ENCODE measurements around the gene IPMK.

DNA sequence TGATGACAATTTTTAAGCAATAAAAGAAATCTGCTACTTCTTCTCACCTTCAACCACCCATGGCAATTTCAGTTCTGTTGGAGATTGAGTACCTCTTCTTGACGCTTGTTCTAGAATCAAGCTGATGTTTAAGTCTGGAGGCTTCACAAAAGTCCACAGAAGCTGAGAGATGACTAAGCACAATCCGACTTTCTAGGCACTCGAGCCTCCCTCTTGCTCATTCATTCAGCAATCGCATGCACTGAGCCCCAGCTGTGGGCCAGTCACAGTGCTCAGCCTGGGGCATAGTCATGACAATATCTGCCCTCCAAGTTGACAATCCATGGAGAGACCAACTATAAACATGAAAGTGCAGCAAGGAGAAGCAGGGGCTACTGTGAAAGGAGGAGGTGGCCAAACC, 103.2 kb downstream of the IPMK start:
- TF ChIP-seq, protein P1, sequence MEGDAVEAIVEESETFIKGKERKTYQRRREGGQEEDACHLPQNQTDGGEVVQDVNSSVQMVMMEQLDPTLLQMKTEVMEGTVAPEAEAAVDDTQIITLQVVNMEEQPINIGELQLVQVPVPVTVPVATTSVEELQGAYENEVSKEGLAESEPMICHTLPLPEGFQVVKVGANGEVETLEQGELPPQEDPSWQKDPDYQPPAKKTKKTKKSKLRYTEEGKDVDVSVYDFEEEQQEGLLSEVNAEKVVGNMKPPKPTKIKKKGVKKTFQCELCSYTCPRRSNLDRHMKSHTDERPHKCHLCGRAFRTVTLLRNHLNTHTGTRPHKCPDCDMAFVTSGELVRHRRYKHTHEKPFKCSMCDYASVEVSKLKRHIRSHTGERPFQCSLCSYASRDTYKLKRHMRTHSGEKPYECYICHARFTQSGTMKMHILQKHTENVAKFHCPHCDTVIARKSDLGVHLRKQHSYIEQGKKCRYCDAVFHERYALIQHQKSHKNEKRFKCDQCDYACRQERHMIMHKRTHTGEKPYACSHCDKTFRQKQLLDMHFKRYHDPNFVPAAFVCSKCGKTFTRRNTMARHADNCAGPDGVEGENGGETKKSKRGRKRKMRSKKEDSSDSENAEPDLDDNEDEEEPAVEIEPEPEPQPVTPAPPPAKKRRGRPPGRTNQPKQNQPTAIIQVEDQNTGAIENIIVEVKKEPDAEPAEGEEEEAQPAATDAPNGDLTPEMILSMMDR (IDR thresholded peaks at IDR 0.05) = no peak
- TF ChIP-seq POLR2A (IDR thresholded peaks at IDR 0.05) = no peak

Measured in ovary (tissue), 3 donors.